ENCODE results near the gene COPS9. TPM values are rescaled to one million over a fixed set of nuclear protein-coding genes. Genes with fewer than 3 reads are reported as not detected.

Gene COPS9
- total and polyA plus RNA-seq, 10 of the 15 experiments (the other 5 are each of a cell fraction or from before 2014, with no cell fraction given), result 80.8 to 419 (median 213) TPM

DNA sequence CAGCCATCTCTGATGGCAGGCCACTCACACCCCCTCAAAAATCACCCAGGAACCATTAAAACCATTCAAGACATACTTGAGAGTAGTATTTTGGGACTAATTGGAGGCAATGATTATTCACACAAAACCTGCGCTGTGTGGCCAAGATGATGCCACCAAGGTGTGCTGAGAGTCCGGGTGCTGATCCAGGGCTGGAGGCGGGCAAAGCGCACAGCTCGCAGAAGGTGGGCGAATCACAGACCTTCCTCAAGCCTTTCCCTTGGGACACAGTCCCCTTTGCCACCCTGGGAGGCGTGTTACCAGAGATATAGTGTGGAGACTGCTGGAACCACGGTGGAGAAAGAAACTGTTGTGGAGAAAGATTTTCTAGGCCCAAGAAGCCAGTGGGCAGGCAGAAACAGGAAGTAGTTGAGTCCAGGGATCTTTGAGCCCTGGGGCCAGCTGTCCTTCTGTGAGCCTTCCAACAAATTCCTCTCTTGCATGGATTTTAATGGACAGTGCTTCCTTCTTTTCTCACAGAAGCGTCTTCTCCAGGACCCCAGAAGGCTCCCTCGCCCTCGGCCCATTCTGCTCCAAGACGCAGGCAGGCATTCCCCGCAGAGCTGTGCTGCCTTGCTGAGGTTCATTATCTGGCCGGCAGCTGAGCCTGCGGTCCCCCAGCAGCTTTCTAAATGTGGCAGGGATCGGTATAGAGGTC lies 8.0 kb downstream of the COPS9 start:
- no peaks in the 10 kb centered on the region for H3K4me1 ChIP-seq (ENCODE audit: control insufficient read depth, insufficient read depth, low read length)
- CTCF ChIA-PET, result no interaction called here
- in situ Hi-C loops (cut with MboI) (no loop called here), intact Hi-C loops (cut with micrococcal nuclease; ENCODE audit: unreplicated experiment) (no loop called here)
- H3K9me3 ChIP-seq (replicated peaks; ENCODE audit: control insufficient read depth, insufficient read depth, low read length), result no peaks in the 10 kb centered on the region
- H2AFZ ChIP-seq (ENCODE audit: control insufficient read depth, low read depth, low read length), result no peak overlapping the region
- DNase-seq (ENCODE audit: low read depth, low spot score) (no peak), FAIRE-seq (no peak), ATAC-seq (no peak)
- RAD21 ChIA-PET (ENCODE audit: unreplicated experiment), result no interaction called here
- H3K79me2 ChIP-seq (ENCODE audit: control insufficient read depth, insufficient read depth, low read length), result no peaks in the 10 kb centered on the region
- no peak overlapping the region for H3K9ac ChIP-seq (ENCODE audit: control insufficient read depth, insufficient read depth, low read length)
- SMC1A ChIA-PET (ENCODE audit: uncharacterized antibody, unreplicated experiment), result interaction anchor here (1.4 kb wide), 1 partner anchor 10 kb away, joined by 3 read pairs; no protein-coding TSS in a partner anchor
- 92% methylated on average over 16 of the region's 16 CpGs for WGBS (ENCODE audit: insufficient coverage, insufficient replicate concordance, low lambda C conversion rate, missing lambda C conversion rate)
- H3K4me2 ChIP-seq (ENCODE audit: control insufficient read depth, insufficient read depth), result no peak overlapping the region
- no peak overlapping the region for H3K27ac ChIP-seq (ENCODE audit: control insufficient read depth, insufficient read depth)
- no peak overlapping the region for H3K4me3 ChIP-seq
- no peaks in the 10 kb centered on the region for H4K20me1 ChIP-seq (ENCODE audit: control insufficient read depth, insufficient read depth)
- no peak for TF ChIP-seq SMAD5 (IDR thresholded peaks at IDR 0.05; ENCODE audit: low read depth)
- TF ChIP-seq, protein P1, sequence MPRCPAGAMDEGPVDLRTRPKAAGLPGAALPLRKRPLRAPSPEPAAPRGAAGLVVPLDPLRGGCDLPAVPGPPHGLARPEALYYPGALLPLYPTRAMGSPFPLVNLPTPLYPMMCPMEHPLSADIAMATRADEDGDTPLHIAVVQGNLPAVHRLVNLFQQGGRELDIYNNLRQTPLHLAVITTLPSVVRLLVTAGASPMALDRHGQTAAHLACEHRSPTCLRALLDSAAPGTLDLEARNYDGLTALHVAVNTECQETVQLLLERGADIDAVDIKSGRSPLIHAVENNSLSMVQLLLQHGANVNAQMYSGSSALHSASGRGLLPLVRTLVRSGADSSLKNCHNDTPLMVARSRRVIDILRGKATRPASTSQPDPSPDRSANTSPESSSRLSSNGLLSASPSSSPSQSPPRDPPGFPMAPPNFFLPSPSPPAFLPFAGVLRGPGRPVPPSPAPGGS (IDR thresholded peaks at IDR 0.05; ENCODE audit: borderline replicate concordance, insufficient read depth, low read depth, low read length, poor library complexity, severe bottlenecking), result no peak
- no peak for TF ChIP-seq LARP7 (IDR thresholded peaks at IDR 0.05)
- TF ChIP-seq, protein P2, sequence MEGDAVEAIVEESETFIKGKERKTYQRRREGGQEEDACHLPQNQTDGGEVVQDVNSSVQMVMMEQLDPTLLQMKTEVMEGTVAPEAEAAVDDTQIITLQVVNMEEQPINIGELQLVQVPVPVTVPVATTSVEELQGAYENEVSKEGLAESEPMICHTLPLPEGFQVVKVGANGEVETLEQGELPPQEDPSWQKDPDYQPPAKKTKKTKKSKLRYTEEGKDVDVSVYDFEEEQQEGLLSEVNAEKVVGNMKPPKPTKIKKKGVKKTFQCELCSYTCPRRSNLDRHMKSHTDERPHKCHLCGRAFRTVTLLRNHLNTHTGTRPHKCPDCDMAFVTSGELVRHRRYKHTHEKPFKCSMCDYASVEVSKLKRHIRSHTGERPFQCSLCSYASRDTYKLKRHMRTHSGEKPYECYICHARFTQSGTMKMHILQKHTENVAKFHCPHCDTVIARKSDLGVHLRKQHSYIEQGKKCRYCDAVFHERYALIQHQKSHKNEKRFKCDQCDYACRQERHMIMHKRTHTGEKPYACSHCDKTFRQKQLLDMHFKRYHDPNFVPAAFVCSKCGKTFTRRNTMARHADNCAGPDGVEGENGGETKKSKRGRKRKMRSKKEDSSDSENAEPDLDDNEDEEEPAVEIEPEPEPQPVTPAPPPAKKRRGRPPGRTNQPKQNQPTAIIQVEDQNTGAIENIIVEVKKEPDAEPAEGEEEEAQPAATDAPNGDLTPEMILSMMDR (IDR thresholded peaks at IDR 0.05 in 2 of 3, conservative IDR thresholded peaks at IDR 0.05 in 1 of 3; ENCODE audit: control insufficient read depth in 2 of 3, extremely low read depth in 1 of 3, insufficient read depth in 1 of 3, low read depth in 3 of 3, low read length in 3 of 3), result no peak
- TF ChIP-seq POLR2A (IDR thresholded peaks at IDR 0.05; ENCODE audit: low read depth, low read length), result no peak; the same call in 1 of the 2 replicates
- TF ChIP-seq STAT3 (IDR thresholded peaks at IDR 0.05; ENCODE audit: low read depth, low read length), result no peak
- no peak for TF ChIP-seq NFYA (IDR thresholded peaks at IDR 0.05; ENCODE audit: borderline replicate concordance, low read depth, low read length)
- no peak for TF ChIP-seq CEBPB (IDR thresholded peaks at IDR 0.05; ENCODE audit: borderline replicate concordance in 1 of 2, low read depth in 2 of 2, low read length in 2 of 2)
- no peak for TF ChIP-seq ZNF24 (IDR thresholded peaks at IDR 0.05)
- no peak for TF ChIP-seq MEF2A (IDR thresholded peaks at IDR 0.05; ENCODE audit: insufficient read depth, low read depth, low read length)
- TF ChIP-seq, protein P3, sequence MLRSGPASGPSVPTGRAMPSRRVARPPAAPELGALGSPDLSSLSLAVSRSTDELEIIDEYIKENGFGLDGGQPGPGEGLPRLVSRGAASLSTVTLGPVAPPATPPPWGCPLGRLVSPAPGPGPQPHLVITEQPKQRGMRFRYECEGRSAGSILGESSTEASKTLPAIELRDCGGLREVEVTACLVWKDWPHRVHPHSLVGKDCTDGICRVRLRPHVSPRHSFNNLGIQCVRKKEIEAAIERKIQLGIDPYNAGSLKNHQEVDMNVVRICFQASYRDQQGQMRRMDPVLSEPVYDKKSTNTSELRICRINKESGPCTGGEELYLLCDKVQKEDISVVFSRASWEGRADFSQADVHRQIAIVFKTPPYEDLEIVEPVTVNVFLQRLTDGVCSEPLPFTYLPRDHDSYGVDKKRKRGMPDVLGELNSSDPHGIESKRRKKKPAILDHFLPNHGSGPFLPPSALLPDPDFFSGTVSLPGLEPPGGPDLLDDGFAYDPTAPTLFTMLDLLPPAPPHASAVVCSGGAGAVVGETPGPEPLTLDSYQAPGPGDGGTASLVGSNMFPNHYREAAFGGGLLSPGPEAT (IDR thresholded peaks at IDR 0.05; ENCODE audit: low read depth), result no peak
- no peak for TF ChIP-seq ZNF274 (IDR thresholded peaks at IDR 0.05; ENCODE audit: insufficient read depth, insufficient read length)
- no peak for TF ChIP-seq SREBF1 (IDR thresholded peaks at IDR 0.05; ENCODE audit: low read length)
- no peak for TF ChIP-seq HDAC2 (IDR thresholded peaks at IDR 0.05)
- TF ChIP-seq IKZF2 (IDR thresholded peaks at IDR 0.05), result no peak
- no peak for TF ChIP-seq CHD4 (IDR thresholded peaks at IDR 0.05)
- POLR2A ChIA-PET, result no interaction called here
- no peaks in the 10 kb centered on the region for H3K27me3 ChIP-seq (replicated peaks in 1 of 2; ENCODE audit: control insufficient read depth in 2 of 2, insufficient read depth in 2 of 2, low read length in 1 of 2)
- H3K36me3 ChIP-seq (ENCODE audit: control insufficient read depth in 2 of 2, insufficient read depth in 2 of 2, low read length in 1 of 2), result peaks cover 17 to 32% of the 10 kb centered on the region in 2 experiments
- no TSS peak for BruUV-seq (replicated peaks)
